IMR-90 (cell line): ENCODE data around the gene CYP3A4. TPM values are rescaled to one million over a fixed set of nuclear protein-coding genes. Genes with fewer than 3 reads are reported as not detected.

Experiments used
- ATAC-seq: fragments of 200-7000 bp; cut with Tn5 transposase; 2 replicates; pipeline ENCODE4 v1.9.1; 2020; ENCODE audit warnings: low read depth, mild to moderate bottlenecking, moderate library complexity
- BruUV-seq: library from RNA; stranded (reverse); fragments of 400-500 nt; replicated peaks from 2 replicates; lab custom pipeline; 2021; lab: Mats Ljungman, UMichigan
- CTCF ChIA-PET: fragments of 300-600 bp; formaldehyde crosslinking; extraction: SDS; loops from one replicate; lab custom pipeline; 2021; ENCODE audit warnings: antibody characterized with exemption; lab: Yijun Ruan, JAX
- POLR2A ChIA-PET: fragments of 300-600 bp; sonication (Branson Sonifier 250); formaldehyde crosslinking; loops from one replicate; lab custom pipeline; 2022; ENCODE audit warnings: antibody characterized with exemption; ENCODE audit not compliant: unreplicated experiment; lab: Charles Lee
- DNase-seq: peaks from one replicate; pipeline ENCODE4 v3.0.0; 2013
- H2AFZ ChIP-seq: replicated peaks from 2 replicates; pipeline ENCODE3; 2013; ENCODE audit warnings: low read length, mild to moderate bottlenecking; ENCODE audit not compliant: poor library complexity
- H2AK5ac ChIP-seq: 2 replicates; pipeline ENCODE4 v1.6.1; 2013; ENCODE audit warnings: low read depth, low read length, inconsistent platforms
- H2AK9ac ChIP-seq: replicated peaks from 2 replicates; pipeline ENCODE3; 2013; ENCODE audit warnings: mild to moderate bottlenecking, low read depth, low read length, moderate library complexity; ENCODE audit not compliant: poor library complexity
- H2BK120ac ChIP-seq: 2 replicates; pipeline ENCODE4 v1.6.1; 2013; ENCODE audit warnings: low read depth, low read length, inconsistent platforms
- H2BK15ac ChIP-seq: 3 replicates; pipeline ENCODE4 v1.6.1; 2013; ENCODE audit warnings: low read depth, low read length, inconsistent platforms
- H2BK20ac ChIP-seq: 2 replicates; pipeline ENCODE4 v1.6.1; 2013; ENCODE audit warnings: low read depth, mild to moderate bottlenecking, inconsistent platforms, low read length, moderate library complexity
- H2BK5ac ChIP-seq: 2 replicates; pipeline ENCODE4 v1.6.1; 2013; ENCODE audit warnings: mild to moderate bottlenecking, low read depth, low read length, inconsistent platforms; ENCODE audit not compliant: poor library complexity, severe bottlenecking
- H3K14ac ChIP-seq: replicated peaks from 2 replicates; pipeline ENCODE4 v1.6.1; 2013; ENCODE audit warnings: low read depth, low read length, inconsistent platforms
- H3K18ac ChIP-seq: 2 replicates; pipeline ENCODE4 v1.6.1; 2013; ENCODE audit warnings: low read depth, low read length, control low read depth
- H3K23ac ChIP-seq: 2 replicates; pipeline ENCODE4 v1.6.1; 2013; ENCODE audit warnings: low read depth, low read length, inconsistent platforms
- H3K27ac ChIP-seq: 2 replicates; pipeline ENCODE4 v1.5.1; 2013; ENCODE audit warnings: mild to moderate bottlenecking, control low read depth, low read length; ENCODE audit not compliant: insufficient read depth
- H3K27me3 ChIP-seq: 2 replicates; pipeline ENCODE4 v1.6.1; 2013; ENCODE audit warnings: low read length; ENCODE audit not compliant: control insufficient read depth, insufficient read depth
- H3K36me3 ChIP-seq: 2 replicates; pipeline ENCODE4 v1.6.1; 2013; ENCODE audit warnings: low read length, mixed read lengths; ENCODE audit not compliant: control insufficient read depth, insufficient read depth
- H3K4ac ChIP-seq: 2 replicates; pipeline ENCODE4 v1.6.1; 2013; ENCODE audit warnings: low read depth, low read length, inconsistent platforms
- H3K4me1 ChIP-seq: 2 replicates; pipeline ENCODE4 v1.6.1; 2013; ENCODE audit warnings: low read length, mixed read lengths; ENCODE audit not compliant: control insufficient read depth, insufficient read depth
- H3K4me2 ChIP-seq: 2 replicates; pipeline ENCODE4 v1.6.1; 2013; ENCODE audit warnings: low read depth, mild to moderate bottlenecking, control low read depth, low read length, moderate library complexity
- H3K4me3 ChIP-seq: 2 replicates; pipeline ENCODE4 v1.5.1; 2013; ENCODE audit warnings: low read depth, mild to moderate bottlenecking, control low read depth, low read length, moderate library complexity; ENCODE audit not compliant: insufficient read depth
- H3K56ac ChIP-seq: 2 replicates; pipeline ENCODE4 v1.6.1; 2013; ENCODE audit warnings: low read length, inconsistent platforms; ENCODE audit not compliant: insufficient read depth; ENCODE audit errors: extremely low read depth
- H3K79me1 ChIP-seq, 2 experiments: 2 replicates each; pipeline ENCODE4 v1.6.1; 2013; ENCODE audit warnings: low read length in 2 of 2, inconsistent platforms in 1 of 2, low read depth in 1 of 2
- H3K9ac ChIP-seq: 2 replicates; pipeline ENCODE4 v1.6.1; 2013; ENCODE audit warnings: low read depth, low read length, control low read depth
- H3K9me1 ChIP-seq: 2 replicates; pipeline ENCODE4 v1.6.1; 2013; ENCODE audit warnings: low read length, inconsistent platforms; ENCODE audit not compliant: insufficient read depth
- H3K9me3 ChIP-seq: 2 replicates; pipeline ENCODE4 v1.6.1; 2013; ENCODE audit warnings: low read length; ENCODE audit not compliant: control insufficient read depth, insufficient read depth
- H4K20me1 ChIP-seq: 2 replicates; pipeline ENCODE4 v1.6.1; 2013; ENCODE audit warnings: low read length, inconsistent platforms; ENCODE audit not compliant: insufficient read depth
- H4K5ac ChIP-seq: 2 replicates; pipeline ENCODE4 v1.6.1; 2013; ENCODE audit warnings: mild to moderate bottlenecking, low read depth, low read length, control low read depth
- H4K8ac ChIP-seq, 2 experiments: 2 replicates each; pipeline ENCODE4 v1.6.1; 2013; ENCODE audit warnings: low read depth in 2 of 2, low read length in 2 of 2, control low read depth in 1 of 2, inconsistent platforms in 1 of 2
- H4K91ac ChIP-seq: 2 replicates; pipeline ENCODE4 v1.6.1; 2013; ENCODE audit warnings: low read depth, low read length, inconsistent platforms; ENCODE audit not compliant: insufficient read depth
- CEBPB ChIP-seq: IDR thresholded peaks from 2 replicates; pipeline ENCODE4 v1.6.1; 2012; ENCODE audit warnings: low read depth, low read length, improper control_type of control experiment
- CHD1 ChIP-seq: IDR thresholded peaks from 2 replicates; pipeline ENCODE4 v1.6.1; 2012; ENCODE audit warnings: low read depth, low read length, improper control_type of control experiment
- ELK1 ChIP-seq: fragments of 150-350 bp; IDR thresholded peaks from 2 replicates; pipeline ENCODE4 v1.6.1; 2016; ENCODE audit warnings: low read depth, mild to moderate bottlenecking, low read length, moderate library complexity, borderline replicate concordance
- FOS ChIP-seq: fragments of 150-350 bp; IDR thresholded peaks from 2 replicates; pipeline ENCODE4 v1.6.1; 2016; ENCODE audit warnings: low read depth, low read length
- MAFK ChIP-seq: IDR thresholded peaks from 2 replicates; pipeline ENCODE4 v1.6.1; 2012; ENCODE audit warnings: low read depth, low read length, improper control_type of control experiment
- MAZ ChIP-seq: IDR thresholded peaks from 2 replicates; pipeline ENCODE4 v1.6.1; 2012; ENCODE audit warnings: low read depth, mild to moderate bottlenecking, low read length, improper control_type of control experiment, moderate library complexity, borderline replicate concordance
- MXI1 ChIP-seq: IDR thresholded peaks from 2 replicates; pipeline ENCODE4 v1.6.1; 2012; ENCODE audit warnings: low read depth, mild to moderate bottlenecking, low read length, moderate library complexity, borderline replicate concordance
- NFE2L2 ChIP-seq: fragments of 150-350 bp; IDR thresholded peaks from 2 replicates; pipeline ENCODE4 v1.6.1; 2016; ENCODE audit warnings: low read depth, mild to moderate bottlenecking, low read length
- POLR2A ChIP-seq: IDR thresholded peaks from 2 replicates; pipeline ENCODE4 v1.6.1; 2012; ENCODE audit warnings: mild to moderate bottlenecking, low read depth, low read length
- RCOR1 ChIP-seq: IDR thresholded peaks from 2 replicates; pipeline ENCODE4 v1.6.1; 2012; ENCODE audit warnings: mild to moderate bottlenecking, low read length, improper control_type of control experiment; ENCODE audit not compliant: insufficient replicate concordance
- SMC3 ChIP-seq: fragments of 150-350 bp; IDR thresholded peaks from 2 replicates; pipeline ENCODE4 v1.6.1; 2016; ENCODE audit warnings: low read depth, mild to moderate bottlenecking, antibody characterized with exemption, low read length, moderate library complexity
- WGBS, 2 experiments: methylation state at CpG; one replicate each; pipeline versions ENCODE4 v1.1.5 to v1.1.7; 2013; ENCODE audit warnings: missing lambda C conversion rate in 2 of 2; ENCODE audit not compliant: insufficient read length in 1 of 2; ENCODE audit errors: extremely low coverage in 2 of 2; 5-methylcytosine and 5-hydroxymethylcytosine counted together
- dilution Hi-C: fragments of 300-500 bp; cut with HindIII; formaldehyde crosslinking; loops from one replicate; pipeline ENCODE4 v1.14.3; 2018; ENCODE audit warnings: low sequenced_read_pairs; ENCODE audit not compliant: unreplicated experiment
- in situ Hi-C: fragments of 300-500 bp; cut with MboI; formaldehyde crosslinking; loops from 3 replicates; pipeline ENCODE4 v1.14.3; 2019; ENCODE audit warnings: low sequenced_read_pairs, inconsistent platforms, mixed read lengths
- intact Hi-C: fragments of 100-400 bp; cut with micrococcal nuclease; formaldehyde crosslinking; loops from 2 replicates; pipeline ENCODE4 v1.10.0; 2022
- polyA plus RNA-seq, 3 experiments: library from polyadenylated mRNA; depleted of rRNA; stranded (reverse); fragments of >200 nt; gene quantifications; 2 replicates each; pipeline ENCODE4 v1.2.3, GENCODE V29; 2012; ENCODE audit warnings: low replicate concordance in 1 of 3
- total RNA-seq: library from RNA; depleted of rRNA; stranded (reverse); fragments of >200 nt; gene quantifications from 2 replicates; pipeline ENCODE4 v1.2.3, GENCODE V29; 2012

The CYP3A4 gene
- total and polyA plus RNA-seq, 2 of the 4 experiments (the other 2 are of a cell fraction), result not detected

- H3K14ac ChIP-seq, result no peak overlapping the region
- H3K9me1 ChIP-seq, result no peaks in the 10 kb centered on the region
- DNase-seq (peak; percentile 11), ATAC-seq (0 out of 2 replicates have a peak, but pooled peaks have one; percentile 21)
- no peaks in the 10 kb centered on the region; the same call in 1 of the 2 replicates for H3K27me3 ChIP-seq
- in situ Hi-C loops, result no loop called here
- H3K36me3 ChIP-seq, result no peaks in the 10 kb centered on the region
- H2AK9ac ChIP-seq, result no peak overlapping the region
- H2BK20ac ChIP-seq, result no peak overlapping the region
- H3K4me2 ChIP-seq, result no peak overlapping the region
- ChIA-PET CTCF (no interaction called here), POLR2A (no interaction called here)
- H4K8ac ChIP-seq, result no peak overlapping the region
- H3K27ac ChIP-seq, result no peak overlapping the region
- H2BK15ac ChIP-seq, result no peak overlapping the region
- H3K18ac ChIP-seq, result no peak overlapping the region
- H2AK5ac ChIP-seq, result no peak overlapping the region
- no peak overlapping the region for H3K23ac ChIP-seq
- no peak overlapping the region for H2BK120ac ChIP-seq
- no peaks in the 10 kb centered on the region for H3K9me3 ChIP-seq
- no CpG with 5 or more reads among the region's 3 CpGs for WGBS, 2 experiments
- TF ChIP-seq NFE2L2 (no peak), POLR2A (no peak), MXI1 (no peak), SMC3 (no peak), CEBPB (no peak), RCOR1 (no peak), ELK1 (no peak), MAFK (no peak), CHD1 (no peak), MAZ (no peak), FOS (no peak)
- intact Hi-C loops, result no loop called here
- H3K4me1 ChIP-seq, result no peaks in the 10 kb centered on the region
- H2BK5ac ChIP-seq, result no peak overlapping the region
- no peaks in the 10 kb centered on the region for H3K79me1 ChIP-seq
- H3K4ac ChIP-seq, result no peak overlapping the region
- H4K91ac ChIP-seq, result no peak overlapping the region
- H3K9ac ChIP-seq, result no peak overlapping the region
- no peaks in the 10 kb centered on the region for H4K20me1 ChIP-seq
- H2AFZ ChIP-seq, result no peak overlapping the region
- no peak overlapping the region for H4K5ac ChIP-seq
- H3K4me3 ChIP-seq, result no peak overlapping the region
- no TSS peak for BruUV-seq
- H3K56ac ChIP-seq, result no peak overlapping the region
- dilution Hi-C loops, result no loop called here
These were observed 69.9 kb downstream of the CYP3A4 start for GRCh38 chr7:99713995-99714570.
